OCI-LY1 (cell line): ENCODE data around the gene ADGRV1.

Source experiments
- CTCF ChIP-seq: fragments of 200-600 bp; sonication (generic), shearing (Covaris generic); IDR thresholded peaks from 2 replicates; pipeline ENCODE4 v1.5.1; 2017; ENCODE audit warnings: mild to moderate bottlenecking, antibody characterized with exemption, low read length, moderate library complexity, mixed read lengths
- EZH2 ChIP-seq: fragments of 200-600 bp; sonication (generic), shearing (Covaris generic); IDR thresholded peaks from 2 replicates; pipeline ENCODE4 v1.8.0; 2017; ENCODE audit warnings: borderline replicate concordance, mixed run types, mild to moderate bottlenecking, antibody characterized with exemption, low read length, moderate library complexity, mixed read lengths

GRCh38 chr5:91187032-91187431 lies 628.4 kb downstream of the ADGRV1 start:
- no peak for TF ChIP-seq EZH2
- no peak for TF ChIP-seq CTCF
